ENCODE data around the gene TCN2. TPM values are rescaled to one million over a fixed set of nuclear protein-coding genes. Genes with fewer than 3 reads are reported as not detected.
A peak's percentile ranks its signal among the peaks of the same experiment; 100 is the strongest.
"Not testable (repeated sequence)": the region's sequence is repeated elsewhere in the genome, so short reads cannot be mapped to it uniquely, and the experiment has no call there.

TCN2 gene
- total and polyA plus RNA-seq, 4 donors, result 10.6 to 60.9 (median 30.6) TPM

GRCh38 chr22:30591588-30592359 is 15.2 kb upstream of the TCN2 start, which contains the start of gene PES1:
Gene PES1 (minus strand): TSS chr22:30591910. CDS start chr22:30591833, 77 bp downstream.
- H3K4me1 ChIP-seq (ENCODE audit: control insufficient read depth in 5 of 5, insufficient read depth in 5 of 5, low read length in 5 of 5), result peaks cover 4 to 15% (median 7%) of the 10 kb centered on the region in 5 donors
- DNase-seq (peak; percentile 98 to 100 (median 99)), ATAC-seq (ENCODE audit: insufficient read depth, low FRiP score) (peak; percentile 99)
- no peaks in the 10 kb centered on the region for H3K9me3 ChIP-seq (ENCODE audit: control insufficient read depth in 4 of 4, insufficient read depth in 3 of 4, low read length in 3 of 4)
- H3K27ac ChIP-seq (ENCODE audit: low read depth in 1 of 2, low read length in 1 of 2), result peak within 1 kb of the TSS; percentile 15 to 30
- H3K36me3 ChIP-seq (ENCODE audit: control insufficient read depth in 4 of 4, insufficient read depth in 4 of 4, low read length in 4 of 4), result peaks cover 6 to 23% (median 16%) of the 10 kb centered on the region in 4 donors
- H3K9ac ChIP-seq (ENCODE audit: insufficient read depth in 1 of 2, low read length in 2 of 2), result peak within 1 kb of the TSS; percentile 91 to 92
- no peaks in the 10 kb centered on the region for H3K27me3 ChIP-seq (ENCODE audit: control insufficient read depth in 3 of 3, insufficient read depth in 3 of 3, low read length in 2 of 3)
- TF ChIP-seq CTCF (IDR thresholded peaks at IDR 0.05; ENCODE audit: control extremely low read depth, extremely low read depth), result no peak
- H3K4me3 ChIP-seq, result peak within 1 kb of the TSS; percentile 95
- 1% methylated on average over 48 to 49 of the region's 49 CpGs for WGBS, 2 donors

DNA sequence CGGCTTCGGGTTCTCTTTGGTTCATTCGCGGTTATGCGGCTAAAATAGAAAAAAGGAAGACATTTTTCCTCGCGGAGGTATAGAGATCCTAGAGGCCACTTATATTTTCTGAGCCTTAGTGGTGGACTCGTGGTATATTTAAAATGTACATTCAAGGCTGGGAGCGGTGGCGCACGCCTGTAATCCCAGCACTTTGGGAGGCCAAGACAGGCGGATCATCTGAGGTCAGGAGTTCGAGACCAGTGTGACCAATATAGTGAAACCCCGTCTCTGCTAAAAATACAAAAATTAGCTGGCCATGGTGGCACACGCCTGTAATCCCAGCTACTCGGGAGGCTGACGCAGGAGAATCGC is 14.6 kb upstream of the TCN2 start:
- 35 to 36% methylated on average over 18 of the region's 18 CpGs for WGBS, 2 donors

GRCh38 chr22:30596199-30596598 is 10.8 kb upstream of the TCN2 start:
- Histone ChIP-seq H3K4me1 (ENCODE audit: control insufficient read depth in 5 of 5, insufficient read depth in 5 of 5, low read length in 5 of 5) (peaks cover 0 to 6% (median 2%) of the 10 kb centered on the region in 5 donors), H3K9me3 (ENCODE audit: control insufficient read depth in 4 of 4, insufficient read depth in 3 of 4, low read length in 3 of 4) (no peaks in the 10 kb centered on the region), H3K9ac (ENCODE audit: insufficient read depth in 1 of 2, low read length in 2 of 2) (no peak overlapping the region), H3K27ac (ENCODE audit: low read depth in 1 of 2, low read length in 1 of 2) (no peak overlapping the region), H3K4me3 (no peak overlapping the region), H3K36me3 (ENCODE audit: control insufficient read depth in 4 of 4, insufficient read depth in 4 of 4, low read length in 4 of 4) (no peaks in the 10 kb centered on the region), H3K27me3 (ENCODE audit: control insufficient read depth in 3 of 3, insufficient read depth in 3 of 3, low read length in 2 of 3) (no peaks in the 10 kb centered on the region)
- DNase-seq (peak in 1 of 3 donors; percentile 14), ATAC-seq (ENCODE audit: insufficient read depth, low FRiP score) (no peak)
- 62 to 65% methylated on average over 2 of the region's 2 CpGs for WGBS, 2 donors
- no peak for TF ChIP-seq CTCF (IDR thresholded peaks at IDR 0.05; ENCODE audit: control extremely low read depth, extremely low read depth)

More for the DNA sequence above, 14.6 kb upstream of the TCN2 start:
- Histone ChIP-seq H3K4me1 (ENCODE audit: control insufficient read depth in 5 of 5, insufficient read depth in 5 of 5, low read length in 5 of 5) (peaks cover 4 to 15% (median 7%) of the 10 kb centered on the region in 5 donors), H3K36me3 (ENCODE audit: control insufficient read depth in 4 of 4, insufficient read depth in 4 of 4, low read length in 4 of 4) (peaks cover 1 to 17% (median 11%) of the 10 kb centered on the region in 4 donors)
- not testable (repeated sequence) for H3K27me3 ChIP-seq (ENCODE audit: control insufficient read depth in 3 of 3, insufficient read depth in 3 of 3, low read length in 2 of 3); ATAC-seq (ENCODE audit: insufficient read depth, low FRiP score); DNase-seq; H3K9me3 ChIP-seq (ENCODE audit: control insufficient read depth in 4 of 4, insufficient read depth in 3 of 4, low read length in 3 of 4); H3K27ac ChIP-seq (ENCODE audit: low read depth in 1 of 2, low read length in 1 of 2); H3K4me3 ChIP-seq; H3K9ac ChIP-seq (ENCODE audit: insufficient read depth in 1 of 2, low read length in 2 of 2)

- WGBS, 2 donors, result 90 to 95% methylated on average over 25 to 29 of the region's 29 CpGs
- DNase-seq (no peak), ATAC-seq (ENCODE audit: insufficient read depth, low FRiP score) (no peak)
Measured at GRCh38 chr22:30596886-30597285, 10.1 kb upstream of the TCN2 start.

More at GRCh38 chr22:30596886-30597285, 10.1 kb upstream of the TCN2 start:
- Histone ChIP-seq H3K4me1 (ENCODE audit: control insufficient read depth in 5 of 5, insufficient read depth in 5 of 5, low read length in 5 of 5) (peaks cover 0 to 6% (median 0%) of the 10 kb centered on the region in 5 donors), H3K9me3 (ENCODE audit: control insufficient read depth in 4 of 4, insufficient read depth in 3 of 4, low read length in 3 of 4) (no peaks in the 10 kb centered on the region), H3K27me3 (ENCODE audit: control insufficient read depth in 3 of 3, insufficient read depth in 3 of 3, low read length in 2 of 3) (no peaks in the 10 kb centered on the region), H3K27ac (ENCODE audit: low read depth in 1 of 2, low read length in 1 of 2) (no peak overlapping the region), H3K4me3 (no peak overlapping the region), H3K36me3 (ENCODE audit: control insufficient read depth in 4 of 4, insufficient read depth in 4 of 4, low read length in 4 of 4) (no peaks in the 10 kb centered on the region), H3K9ac (ENCODE audit: insufficient read depth in 1 of 2, low read length in 2 of 2) (no peak overlapping the region)
- no peak for TF ChIP-seq CTCF (IDR thresholded peaks at IDR 0.05; ENCODE audit: control extremely low read depth, extremely low read depth)

Data from lung (tissue), 12 donors.